Activated T-cell treated with anti-CD3 and anti-CD28 coated beads, Interleukin-2, amount 50 U/mL, for 4 hours (primary cell): ENCODE data around the gene OR8A1. TPM values are rescaled to one million over a fixed set of nuclear protein-coding genes. Genes with fewer than 3 reads are reported as not detected.

Experiments
- ATAC-seq, 2 donors: fragments of 200-7000 bp; cut with Tn5 transposase; one replicate each; pipeline ENCODE4 v1.10.0; 2021
- DNase-seq: peaks from one replicate; pipeline ENCODE4 v3.0.0-alpha.2; 2020
- H3K27me3 Mint-ChIP-seq: one replicate; pipeline ENCODE4 v1.8.0; 2021; ENCODE audit warnings: low read depth, mixed read lengths
- H3K36me3 Mint-ChIP-seq: one replicate; pipeline ENCODE4 v1.8.0; 2022; ENCODE audit warnings: mixed read lengths; ENCODE audit not compliant: insufficient read depth
- H3K4me1 Mint-ChIP-seq: one replicate; pipeline ENCODE4 v1.8.0; 2021; ENCODE audit warnings: low read depth, mixed read lengths
- H3K4me3 Mint-ChIP-seq: one replicate; pipeline ENCODE4 v1.8.0; 2021; ENCODE audit warnings: mild to moderate bottlenecking, moderate library complexity, mixed read lengths
- H3K9me3 Mint-ChIP-seq: one replicate; pipeline ENCODE4 v1.8.0; 2021; ENCODE audit warnings: mixed read lengths
- total RNA-seq, 3 donors: library from RNA; stranded (reverse); gene quantifications; one replicate each; pipeline ENCODE4 v1.2.1, GENCODE V29; 2021

OR8A1 gene
- total RNA-seq = not detected

DNA sequence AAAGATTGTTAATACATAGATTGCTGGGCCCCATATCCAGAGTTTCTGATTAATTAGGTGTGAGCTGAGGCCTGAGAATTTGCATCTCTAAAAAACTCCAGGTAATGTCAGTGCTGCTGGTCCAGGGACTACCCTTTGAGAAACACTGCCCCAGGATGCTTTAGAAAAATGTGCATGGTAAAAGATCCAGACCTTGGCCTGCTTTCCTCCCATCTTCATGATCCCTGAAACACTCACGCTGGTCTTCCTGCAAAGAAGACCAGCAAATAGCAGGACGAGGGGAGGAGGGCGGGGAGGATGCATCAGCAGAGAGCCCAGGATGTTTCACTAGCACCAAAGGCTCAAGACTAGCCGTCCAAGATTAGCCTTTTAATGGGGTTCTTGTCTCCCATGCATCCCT, at the start of gene OR8A1:
Gene OR8A1 (plus strand): TSS at position 301 of the 400 bp plus-strand sequence. CDS start 123 bp downstream, outside the sequence.
- Mint-ChIP-seq H3K9me3 (no peaks in the 10 kb centered on the region), H3K4me3 (no peak within 1 kb of the TSS), H3K27me3 (peaks cover 21% of the 10 kb centered on the region), H3K4me1 (no peaks in the 10 kb centered on the region), H3K36me3 (no peaks in the 10 kb centered on the region)
- DNase-seq = no peak
- ATAC-seq = no peak

DNA sequence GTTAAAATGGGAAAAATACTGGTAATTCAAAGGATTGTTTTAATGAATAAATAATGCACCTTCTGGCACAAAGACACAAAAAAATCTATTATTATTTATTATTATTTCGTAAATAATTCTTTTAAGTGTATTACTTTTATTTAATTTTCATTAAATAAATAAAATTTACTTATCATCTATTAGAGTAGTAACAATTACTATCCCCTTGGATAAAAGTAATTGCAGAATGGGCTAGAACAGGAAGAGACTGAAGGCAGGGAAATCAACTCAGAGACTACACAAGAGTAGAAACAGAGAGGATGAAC, 49.3 kb upstream of the OR8A1 start:
- DNase-seq (no peak), ATAC-seq (no peak)
- Mint-ChIP-seq H3K4me1 (no peaks in the 10 kb centered on the region), H3K9me3 (no peaks in the 10 kb centered on the region), H3K27me3 (peaks cover 6% of the 10 kb centered on the region), H3K4me3 (no peak overlapping the region), H3K36me3 (no peaks in the 10 kb centered on the region)

DNA sequence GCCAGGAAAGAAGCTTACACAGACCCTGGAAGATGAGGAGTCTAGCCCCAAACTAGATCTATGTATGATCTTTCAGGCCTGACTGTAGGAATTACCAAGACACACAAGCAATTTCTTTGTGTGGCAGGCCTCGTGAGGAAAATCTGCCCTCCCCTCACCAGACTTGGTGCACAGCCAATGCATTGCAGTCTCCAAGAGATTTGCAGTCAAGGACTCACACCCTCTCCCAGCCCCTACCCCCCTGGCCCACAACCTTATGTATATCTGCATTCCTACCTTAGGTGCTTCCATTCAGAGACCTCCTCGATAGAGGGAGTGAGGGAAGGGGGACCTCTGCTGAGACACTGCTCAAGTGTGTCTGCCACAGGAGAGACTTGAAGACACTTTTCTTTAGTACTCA, 36.2 kb upstream of the OR8A1 start:
- H3K4me3 Mint-ChIP-seq = no peak overlapping the region
- no peak for DNase-seq
- ATAC-seq = no peak
- H3K36me3 Mint-ChIP-seq = no peaks in the 10 kb centered on the region
- H3K27me3 Mint-ChIP-seq = peaks cover 29% of the 10 kb centered on the region
- peaks cover 7% of the 10 kb centered on the region for H3K9me3 Mint-ChIP-seq
- no peaks in the 10 kb centered on the region for H3K4me1 Mint-ChIP-seq

DNA sequence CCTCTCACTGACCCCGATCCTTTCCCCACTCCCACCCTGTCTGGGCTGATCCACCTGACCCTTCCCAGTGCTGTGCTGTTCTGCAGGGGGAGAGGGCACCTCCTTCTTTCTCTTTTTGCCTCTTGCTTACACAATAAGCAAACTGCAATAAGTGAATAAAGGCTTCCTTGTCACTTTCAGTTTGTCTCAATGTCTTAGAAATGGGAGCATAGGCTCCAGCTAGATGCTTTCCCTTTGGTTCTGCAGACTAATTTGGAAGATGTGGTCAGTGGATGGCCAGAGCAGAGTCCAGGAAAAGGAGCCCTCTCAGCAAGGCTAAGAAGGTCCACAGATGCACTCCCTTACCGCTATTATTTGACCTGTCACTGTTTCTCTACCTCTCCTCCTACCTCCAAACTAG, 35.7 kb upstream of the OR8A1 start:
- Mint-ChIP-seq H3K4me3 (no peak overlapping the region), H3K9me3 (peaks cover 3% of the 10 kb centered on the region), H3K36me3 (no peaks in the 10 kb centered on the region), H3K4me1 (no peaks in the 10 kb centered on the region), H3K27me3 (peaks cover 24% of the 10 kb centered on the region)
- no peak for DNase-seq
- no peak for ATAC-seq

DNA sequence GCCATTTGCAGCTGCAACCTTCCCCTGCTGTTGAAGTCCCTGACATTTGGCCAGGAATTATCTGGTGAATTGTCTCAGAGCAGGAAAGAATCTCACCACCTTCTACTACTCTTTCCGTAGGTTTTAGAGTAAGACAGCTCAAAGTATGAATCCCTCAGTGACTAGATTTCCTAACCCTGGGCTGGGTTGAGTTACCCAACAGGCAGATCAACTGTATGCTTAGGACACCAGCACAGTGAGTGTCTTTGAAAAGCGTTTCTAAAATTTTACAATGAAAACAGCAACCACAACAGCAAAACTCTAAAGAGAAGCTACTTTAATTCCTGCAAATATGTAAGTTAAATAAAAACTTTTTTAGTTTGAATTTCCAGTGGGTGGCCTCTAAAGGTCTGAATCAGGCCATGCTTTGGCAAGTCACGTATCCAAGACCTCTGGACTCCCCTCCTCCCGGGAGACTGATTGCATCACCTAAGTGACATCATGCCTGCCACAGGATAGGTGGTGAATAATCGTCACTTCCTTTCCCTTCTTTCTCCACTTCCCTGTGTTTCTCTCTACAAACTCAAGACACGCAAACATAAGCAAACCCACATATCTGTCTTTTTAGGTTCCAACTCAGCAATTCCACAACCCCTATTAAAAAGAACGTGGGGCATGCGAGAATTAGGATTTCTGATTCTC, 34.1 kb upstream of the OR8A1 start:
- peaks cover 23% of the 10 kb centered on the region for H3K27me3 Mint-ChIP-seq
- H3K4me1 Mint-ChIP-seq = no peaks in the 10 kb centered on the region
- DNase-seq = no peak
- H3K36me3 Mint-ChIP-seq = no peaks in the 10 kb centered on the region
- no peak for ATAC-seq
- no peaks in the 10 kb centered on the region for H3K9me3 Mint-ChIP-seq
- no peak overlapping the region for H3K4me3 Mint-ChIP-seq

DNA sequence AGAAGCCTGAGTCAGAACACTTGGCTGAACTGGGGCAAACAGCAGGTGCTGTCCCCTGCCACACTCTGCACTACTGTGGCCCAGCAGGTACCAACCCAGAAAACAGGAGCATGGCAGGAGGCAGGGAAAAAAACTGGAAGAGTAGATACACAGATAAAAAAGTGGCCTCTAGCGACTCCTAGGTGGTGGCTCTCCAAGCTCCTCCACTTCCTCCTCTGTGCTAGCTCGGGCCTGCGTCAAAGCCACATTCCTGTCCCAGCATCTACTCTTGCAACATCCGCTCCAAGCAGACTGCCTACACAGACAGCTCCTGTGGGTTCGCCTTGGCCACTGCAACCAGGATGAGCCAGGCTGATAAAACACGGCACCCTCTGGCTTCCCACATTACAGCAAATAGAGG, 33.3 kb upstream of the OR8A1 start:
- DNase-seq (no peak), ATAC-seq (no peak)
- Mint-ChIP-seq H3K4me1 (no peaks in the 10 kb centered on the region), H3K4me3 (no peak overlapping the region), H3K36me3 (no peaks in the 10 kb centered on the region), H3K27me3 (peaks cover 22% of the 10 kb centered on the region), H3K9me3 (no peaks in the 10 kb centered on the region)

DNA sequence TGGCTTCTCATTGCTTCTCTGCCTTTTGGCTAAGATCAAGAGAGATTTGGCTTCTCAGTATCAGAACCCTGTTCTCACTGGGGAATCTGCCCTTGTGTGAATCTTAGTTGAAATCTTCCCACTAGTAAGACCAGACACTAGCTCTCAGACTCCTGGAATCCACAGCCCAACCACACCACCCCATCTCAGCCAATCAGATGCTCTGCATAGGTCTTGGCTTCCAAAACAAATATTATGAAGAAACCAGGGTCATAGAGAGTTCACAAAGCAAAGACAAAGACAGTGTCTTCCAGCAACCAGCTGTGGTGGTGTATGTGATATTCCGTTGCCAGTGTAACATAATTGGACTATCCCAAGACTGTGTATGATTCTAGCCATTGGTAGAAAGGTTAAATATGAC, 31.8 kb upstream of the OR8A1 start:
- H3K27me3 Mint-ChIP-seq = peaks cover 22% of the 10 kb centered on the region
- H3K9me3 Mint-ChIP-seq = no peaks in the 10 kb centered on the region
- DNase-seq (no peak), ATAC-seq (no peak)
- no peaks in the 10 kb centered on the region for H3K4me1 Mint-ChIP-seq
- no peak overlapping the region for H3K4me3 Mint-ChIP-seq
- no peaks in the 10 kb centered on the region for H3K36me3 Mint-ChIP-seq

DNA sequence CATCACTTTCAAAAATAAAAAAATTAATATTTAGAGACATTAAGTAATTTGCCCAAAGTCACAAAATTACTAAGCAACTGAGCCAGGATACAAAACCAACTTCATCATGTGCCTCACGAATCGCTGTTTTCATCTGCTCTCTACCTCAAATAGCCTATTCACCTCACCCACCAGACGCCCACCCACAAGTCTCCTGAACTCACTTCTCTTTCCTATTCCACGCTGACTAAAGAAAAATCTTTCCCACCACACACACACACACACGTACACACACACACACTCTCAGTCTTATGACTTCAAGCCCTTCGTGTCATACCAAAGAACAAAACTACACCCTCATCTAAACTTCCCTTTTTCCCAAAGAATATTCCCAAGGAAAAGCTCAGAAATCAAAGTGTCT, 28.6 kb upstream of the OR8A1 start:
- no peak for ATAC-seq
- no peak for DNase-seq
- no peaks in the 10 kb centered on the region for H3K36me3 Mint-ChIP-seq
- H3K4me3 Mint-ChIP-seq = no peak overlapping the region
- no peaks in the 10 kb centered on the region for H3K4me1 Mint-ChIP-seq
- H3K27me3 Mint-ChIP-seq = peaks cover 17% of the 10 kb centered on the region
- no peaks in the 10 kb centered on the region for H3K9me3 Mint-ChIP-seq

DNA sequence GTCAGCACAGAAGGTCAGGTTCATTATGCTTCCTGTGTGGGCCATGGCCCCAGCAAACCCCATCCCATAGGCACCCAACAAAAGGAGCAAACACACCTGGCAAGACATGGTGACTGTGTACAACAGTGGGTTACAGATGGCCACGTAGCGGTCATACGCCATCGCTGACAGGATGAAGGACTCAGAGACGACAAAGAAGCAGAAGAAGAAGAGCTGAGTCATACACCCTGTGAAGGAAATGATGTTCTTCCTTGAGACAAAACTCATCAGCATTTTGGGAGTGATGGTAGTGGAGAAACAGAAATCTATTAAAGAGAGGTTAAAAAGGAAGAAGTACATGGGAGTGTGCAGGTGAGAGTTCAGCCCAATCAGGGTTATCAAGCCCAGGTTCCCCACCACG, 26.7 kb upstream of the OR8A1 start:
- DNase-seq = no peak
- Mint-ChIP-seq H3K4me1 (no peaks in the 10 kb centered on the region), H3K4me3 (no peak overlapping the region), H3K27me3 (peaks cover 13% of the 10 kb centered on the region), H3K9me3 (no peaks in the 10 kb centered on the region), H3K36me3 (no peaks in the 10 kb centered on the region)
- ATAC-seq = no peak

DNA sequence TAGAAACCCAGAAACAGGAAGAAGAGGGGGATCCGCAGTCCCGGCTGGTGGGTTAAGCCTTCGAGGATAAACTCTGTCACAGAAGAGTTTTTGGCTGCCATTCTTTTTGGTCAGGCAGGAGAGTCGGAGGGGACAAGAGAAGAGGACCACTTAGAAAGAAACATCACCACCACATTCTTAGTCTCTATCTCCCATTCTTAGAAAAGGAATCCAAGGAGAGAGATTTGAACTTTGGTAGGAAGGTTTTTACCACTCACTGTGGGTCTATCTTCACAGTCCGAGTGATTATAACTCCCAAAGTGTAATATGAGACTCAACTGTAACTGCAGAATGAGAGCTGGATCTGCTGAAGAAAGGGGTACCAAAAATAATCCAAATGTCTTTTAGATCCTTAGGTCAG, 26.2 kb upstream of the OR8A1 start, which contains the start of gene OR8B12:
Gene OR8B12 (minus strand): TSS at position 101 of the 400 bp plus-strand sequence. CDS start 0 bp downstream, at position 101.
- Mint-ChIP-seq H3K4me1 (no peaks in the 10 kb centered on the region), H3K9me3 (no peaks in the 10 kb centered on the region), H3K4me3 (no peak within 1 kb of the TSS), H3K36me3 (no peaks in the 10 kb centered on the region), H3K27me3 (peaks cover 13% of the 10 kb centered on the region)
- ATAC-seq (no peak), DNase-seq (no peak)

DNA sequence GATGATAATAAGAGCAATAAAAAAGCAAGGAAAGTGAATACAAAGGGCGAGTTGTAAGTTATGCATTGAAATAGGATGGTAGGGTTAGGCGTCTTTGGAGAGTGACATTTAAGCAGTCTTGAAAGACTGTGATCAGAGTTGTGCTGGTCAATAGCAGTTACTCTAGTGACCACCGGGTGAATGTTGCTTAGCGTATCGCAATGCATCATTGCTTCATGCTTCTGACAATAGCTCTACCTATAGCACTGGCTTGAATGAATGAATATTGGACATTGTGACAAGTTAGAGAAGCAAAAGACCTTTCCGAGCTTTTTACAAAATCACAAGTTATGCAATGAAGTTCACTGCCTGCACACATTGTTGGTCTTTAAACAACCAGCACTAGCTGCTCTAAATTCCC, 18.6 kb upstream of the OR8A1 start:
- no peak for ATAC-seq
- Mint-ChIP-seq H3K4me3 (no peak overlapping the region), H3K36me3 (no peaks in the 10 kb centered on the region), H3K27me3 (peaks cover 5% of the 10 kb centered on the region), H3K4me1 (no peaks in the 10 kb centered on the region), H3K9me3 (no peaks in the 10 kb centered on the region)
- DNase-seq = no peak

DNA sequence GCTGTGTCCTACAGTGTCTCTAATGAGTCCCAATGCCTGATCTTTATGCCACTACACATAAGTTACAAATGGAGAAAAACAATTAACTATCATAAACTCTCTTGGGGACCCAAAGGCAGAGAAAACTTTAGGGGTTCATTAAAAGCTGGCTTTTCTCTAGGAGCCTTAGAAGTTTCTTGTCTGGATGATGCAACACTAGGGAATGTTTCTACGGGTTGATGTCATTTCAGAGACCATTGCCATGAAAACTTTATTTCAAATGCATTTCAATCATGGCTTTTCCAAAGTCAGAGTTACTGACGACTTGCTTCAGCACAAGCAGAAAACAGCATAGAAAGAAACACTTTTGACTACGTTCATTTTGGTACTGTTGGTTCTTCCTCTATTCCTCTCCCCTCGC, 17.8 kb upstream of the OR8A1 start:
- Mint-ChIP-seq H3K4me3 (no peak overlapping the region), H3K36me3 (no peaks in the 10 kb centered on the region), H3K4me1 (no peaks in the 10 kb centered on the region), H3K9me3 (no peaks in the 10 kb centered on the region), H3K27me3 (peaks cover 5% of the 10 kb centered on the region)
- DNase-seq (no peak), ATAC-seq (no peak)

DNA sequence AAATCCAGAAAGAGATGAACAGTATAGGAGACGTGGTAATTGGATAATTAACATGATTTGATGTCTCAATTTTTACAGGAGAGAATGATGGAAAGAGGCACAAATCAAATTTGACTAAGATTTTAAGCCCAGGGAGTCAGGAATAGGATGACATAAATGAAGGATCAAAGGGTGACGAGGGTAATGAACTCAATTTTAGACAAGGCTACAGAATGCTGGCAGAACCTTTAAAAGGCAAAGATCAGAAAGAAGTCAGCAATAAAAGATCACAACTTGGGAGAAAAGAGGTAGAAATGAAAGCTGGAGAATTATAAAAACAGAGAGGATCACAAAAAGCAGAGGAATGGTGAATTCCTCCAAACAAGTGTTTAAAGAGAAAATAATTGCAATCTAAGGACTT, 13.0 kb upstream of the OR8A1 start:
- no peak for ATAC-seq
- Mint-ChIP-seq H3K36me3 (no peaks in the 10 kb centered on the region), H3K4me3 (no peak overlapping the region), H3K4me1 (no peaks in the 10 kb centered on the region), H3K9me3 (no peaks in the 10 kb centered on the region), H3K27me3 (peaks cover 5% of the 10 kb centered on the region)
- no peak for DNase-seq

DNA sequence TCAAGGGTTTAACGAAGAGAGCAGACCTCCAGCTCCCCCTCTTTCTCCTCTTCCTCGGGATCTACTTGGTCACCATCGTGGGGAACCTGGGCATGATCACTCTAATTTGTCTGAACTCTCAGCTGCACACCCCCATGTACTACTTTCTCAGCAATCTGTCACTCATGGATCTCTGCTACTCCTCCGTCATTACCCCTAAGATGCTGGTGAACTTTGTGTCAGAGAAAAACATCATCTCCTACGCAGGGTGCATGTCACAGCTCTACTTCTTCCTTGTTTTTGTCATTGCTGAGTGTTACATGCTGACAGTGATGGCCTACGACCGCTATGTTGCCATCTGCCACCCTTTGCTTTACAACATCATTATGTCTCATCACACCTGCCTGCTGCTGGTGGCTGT, 363 bp downstream of the OR8A1 start:
- H3K27me3 Mint-ChIP-seq = peaks cover 18% of the 10 kb centered on the region
- ATAC-seq = no peak
- no peak for DNase-seq
- H3K4me1 Mint-ChIP-seq = no peaks in the 10 kb centered on the region
- H3K9me3 Mint-ChIP-seq = no peaks in the 10 kb centered on the region
- H3K4me3 Mint-ChIP-seq = no peak overlapping the region
- no peaks in the 10 kb centered on the region for H3K36me3 Mint-ChIP-seq

DNA sequence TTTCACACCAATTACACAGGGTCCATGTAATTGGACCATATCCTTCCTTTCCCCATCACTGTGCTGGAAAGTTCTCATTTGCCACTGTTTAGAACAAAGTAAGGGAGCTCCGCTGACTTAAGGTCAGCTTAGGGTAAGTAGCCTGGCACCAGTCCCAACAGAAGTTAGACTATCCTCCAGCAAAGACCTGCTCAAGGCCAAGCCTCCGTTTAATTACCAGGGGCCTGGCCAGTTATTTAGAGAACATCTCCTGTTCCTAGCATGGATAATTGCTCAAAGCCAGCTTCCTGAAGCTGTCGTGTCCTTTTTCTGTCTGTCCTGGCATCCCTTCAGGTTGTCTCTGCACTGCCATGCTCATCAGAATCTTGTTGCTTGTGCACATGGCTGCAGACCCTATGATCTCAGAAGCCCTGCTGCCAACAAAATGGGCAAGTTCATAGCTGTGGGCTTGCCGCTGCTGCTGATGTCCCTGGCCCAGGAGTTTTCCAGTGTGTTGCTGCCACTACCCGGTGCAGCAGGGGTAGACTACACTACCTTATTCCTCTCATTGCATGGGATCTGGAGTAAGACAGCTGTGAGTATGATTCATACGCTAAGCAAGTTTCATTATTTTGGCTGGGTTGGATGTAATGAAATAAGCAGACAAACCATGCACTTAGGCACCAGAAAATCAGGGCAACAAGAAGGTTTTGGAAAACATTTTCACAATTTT, 8.1 kb downstream of the OR8A1 start:
- H3K27me3 Mint-ChIP-seq = peaks cover 3% of the 10 kb centered on the region
- no peaks in the 10 kb centered on the region for H3K9me3 Mint-ChIP-seq
- ATAC-seq (no peak), DNase-seq (no peak)
- H3K4me1 Mint-ChIP-seq = no peaks in the 10 kb centered on the region
- no peaks in the 10 kb centered on the region for H3K36me3 Mint-ChIP-seq
- no peak overlapping the region for H3K4me3 Mint-ChIP-seq
